Right atrium auricular region (tissue), 2 donors: Measurements from ENCODE around the gene PCSK9. TPM values are rescaled to one million over a fixed set of nuclear protein-coding genes. Genes with fewer than 3 reads are reported as not detected.

ENCODE experiments used
- DNase-seq: peaks from one replicate; pipeline ENCODE4 v3.0.0-alpha.2; 2019; ENCODE audit warnings: low spot score
- H3K27ac ChIP-seq, 2 donors: fragments of 200-600 bp; sonication (generic); 1 replicate in 1 of 2; 2 replicates in 1 of 2; pipeline ENCODE4 v1.5.1; 2016 to 2019
- H3K27me3 ChIP-seq, 2 donors: fragments of 200-600 bp; sonication (generic); one replicate each; pipeline versions ENCODE4 v1.5.1 to v1.6.0; 2017 to 2019
- H3K36me3 ChIP-seq: fragments of 200-600 bp; sonication (generic); one replicate; pipeline ENCODE4 v1.5.1; 2016
- H3K4me1 ChIP-seq, 2 donors: fragments of 200-600 bp; sonication (generic); one replicate each; pipeline versions ENCODE4 v1.5.1 to v1.6.0; 2017 to 2019
- H3K4me3 ChIP-seq, 2 donors: fragments of 200-600 bp; sonication (generic); 1 replicate in 1 of 2; 2 replicates in 1 of 2; pipeline ENCODE4 v1.5.1; 2017 to 2019; ENCODE audit warnings: mild to moderate bottlenecking in 1 of 2, moderate library complexity in 1 of 2
- H3K9me3 ChIP-seq, 2 donors: fragments of 200-600 bp; sonication (generic); one replicate each; pipeline ENCODE4 v1.5.1; 2019
- CTCF ChIP-seq, 2 donors: fragments of 200-600 bp; sonication (generic); IDR thresholded peaks; one replicate each; pipeline ENCODE4 v1.5.1; 2019; ENCODE audit warnings: antibody characterized with exemption in 2 of 2
- total RNA-seq, 2 donors: library from RNA; depleted of rRNA; stranded (reverse); fragments of >200 nt; gene quantifications; one replicate each; pipeline ENCODE4 v1.1.0, GENCODE V29; 2016

The PCSK9 gene
- total RNA-seq, 2 donors from 2014 or later = 0.47 TPM; not detected in 1

DNA sequence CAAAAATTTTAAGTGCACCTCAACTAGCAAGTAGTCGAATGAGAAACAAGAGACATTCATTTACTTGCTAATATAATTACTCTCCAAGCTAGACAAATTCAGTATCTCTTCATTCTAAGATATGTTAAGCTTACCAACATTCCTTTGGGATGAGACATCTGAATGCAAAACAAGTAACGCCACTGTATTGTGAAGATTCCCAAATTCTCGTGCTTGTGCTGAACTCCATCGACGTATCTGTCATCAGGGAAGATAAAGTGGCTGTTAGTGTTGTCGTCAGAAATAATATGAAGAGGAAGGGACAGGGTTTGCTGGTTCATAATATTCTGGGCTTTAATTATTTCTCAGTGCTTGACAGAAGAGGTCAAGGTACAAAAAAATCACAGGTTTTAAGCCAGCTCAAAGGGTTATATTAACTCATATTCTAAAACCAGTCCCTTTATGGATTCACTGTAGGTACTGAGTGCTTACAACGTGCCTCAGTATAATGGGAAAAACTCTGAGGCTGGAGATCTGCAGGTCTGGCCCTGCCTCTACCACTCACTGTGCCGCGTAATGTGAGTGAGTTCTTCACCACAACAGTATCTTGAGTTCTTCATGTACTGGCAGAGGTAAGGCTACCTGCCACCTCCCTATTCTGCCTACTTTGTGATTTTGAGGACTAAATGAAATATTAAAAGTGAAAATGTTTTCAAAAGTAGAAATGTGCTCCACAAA, 42.0 kb downstream of the PCSK9 start:
- Histone ChIP-seq H3K27ac (peak overlapping the region; percentile 22 to 67), H3K9me3 (no peaks in the 10 kb centered on the region), H3K4me3 (no peak overlapping the region)

DNA sequence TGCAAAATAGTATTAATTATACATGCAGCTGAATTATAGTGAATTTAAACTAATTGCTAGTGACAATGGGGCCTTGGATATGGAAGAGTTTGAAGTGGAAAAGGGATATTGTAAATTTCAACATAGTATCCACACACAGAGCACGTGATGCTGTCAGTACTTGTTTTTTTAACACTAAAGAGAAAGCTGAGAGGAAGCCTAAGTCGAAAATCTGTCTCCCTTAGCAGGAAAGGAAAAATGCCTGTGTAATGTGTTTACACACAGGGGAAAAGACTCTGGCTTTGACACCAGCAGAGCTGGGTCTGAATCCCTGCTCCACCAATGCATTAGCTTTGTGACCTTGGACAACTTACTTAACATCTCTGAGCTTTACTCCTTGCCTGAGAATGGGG, 42.6 kb downstream of the PCSK9 start:
- H3K27me3 ChIP-seq = no peaks in the 10 kb centered on the region
- DNase-seq = no peak
- no peak overlapping the region for H3K4me3 ChIP-seq
- no peaks in the 10 kb centered on the region for H3K9me3 ChIP-seq
- H3K27ac ChIP-seq = peak overlapping the region in 1 of 2 donors; percentile 67
- H3K36me3 ChIP-seq = peaks cover 88% of the 10 kb centered on the region
- H3K4me1 ChIP-seq = peaks cover 0 to 19% of the 10 kb centered on the region in 2 donors
- no peak for TF ChIP-seq CTCF (IDR thresholded peaks at IDR 0.05)

More for the DNA sequence above, 42.0 kb downstream of the PCSK9 start:
- peaks cover 0 to 19% of the 10 kb centered on the region in 2 donors for H3K4me1 ChIP-seq
- peaks cover 88% of the 10 kb centered on the region for H3K36me3 ChIP-seq
- no peak for TF ChIP-seq CTCF (IDR thresholded peaks at IDR 0.05)
- no peaks in the 10 kb centered on the region for H3K27me3 ChIP-seq
- DNase-seq = no peak

- no peak for TF ChIP-seq CTCF (IDR thresholded peaks at IDR 0.05)
- peaks cover 88% of the 10 kb centered on the region for H3K36me3 ChIP-seq
- H3K9me3 ChIP-seq = no peaks in the 10 kb centered on the region
- H3K27me3 ChIP-seq = no peaks in the 10 kb centered on the region
- H3K4me3 ChIP-seq = no peak overlapping the region
- H3K27ac ChIP-seq = no peak overlapping the region
- no peak for DNase-seq
- H3K4me1 ChIP-seq = peaks cover 0 to 19% of the 10 kb centered on the region in 2 donors
Measured at GRCh38 chr1:55084257-55084656, 44.9 kb downstream of the PCSK9 start.

DNA sequence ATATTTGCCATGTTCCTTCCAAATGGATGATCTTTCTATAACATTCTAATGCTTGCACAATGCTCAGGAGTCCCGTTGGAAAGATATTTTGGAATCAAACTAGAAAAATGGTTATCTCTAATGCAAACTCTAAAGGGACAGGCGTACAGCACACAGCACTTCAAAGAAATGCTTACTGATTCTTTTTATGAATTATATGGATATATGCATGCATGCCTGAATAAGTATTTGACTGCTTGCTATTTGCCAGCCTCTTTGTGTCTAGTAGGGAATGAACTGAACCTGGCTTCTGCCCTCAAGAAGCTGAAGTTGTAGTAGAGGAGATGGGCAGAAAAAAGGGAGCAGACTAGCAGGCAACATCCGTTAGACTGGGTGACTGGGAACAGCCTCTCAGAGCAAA, 48.1 kb downstream of the PCSK9 start:
- H3K9me3 ChIP-seq = no peaks in the 10 kb centered on the region
- H3K4me1 ChIP-seq = peaks cover 0 to 2% of the 10 kb centered on the region in 2 donors
- no peak for TF ChIP-seq CTCF (IDR thresholded peaks at IDR 0.05)
- no peak overlapping the region for H3K27ac ChIP-seq
- H3K36me3 ChIP-seq = peaks cover 96% of the 10 kb centered on the region
- no peak for DNase-seq
- no peak overlapping the region for H3K4me3 ChIP-seq
- H3K27me3 ChIP-seq = no peaks in the 10 kb centered on the region

GRCh38 chr1:55088413-55088812, 49.1 kb downstream of the PCSK9 start:
- Histone ChIP-seq H3K4me3 (no peak overlapping the region), H3K27me3 (no peaks in the 10 kb centered on the region), H3K36me3 (peaks cover 99% of the 10 kb centered on the region), H3K27ac (no peak overlapping the region), H3K4me1 (no peaks in the 10 kb centered on the region), H3K9me3 (no peaks in the 10 kb centered on the region)
- TF ChIP-seq CTCF (IDR thresholded peaks at IDR 0.05) = no peak
- DNase-seq = no peak

DNA sequence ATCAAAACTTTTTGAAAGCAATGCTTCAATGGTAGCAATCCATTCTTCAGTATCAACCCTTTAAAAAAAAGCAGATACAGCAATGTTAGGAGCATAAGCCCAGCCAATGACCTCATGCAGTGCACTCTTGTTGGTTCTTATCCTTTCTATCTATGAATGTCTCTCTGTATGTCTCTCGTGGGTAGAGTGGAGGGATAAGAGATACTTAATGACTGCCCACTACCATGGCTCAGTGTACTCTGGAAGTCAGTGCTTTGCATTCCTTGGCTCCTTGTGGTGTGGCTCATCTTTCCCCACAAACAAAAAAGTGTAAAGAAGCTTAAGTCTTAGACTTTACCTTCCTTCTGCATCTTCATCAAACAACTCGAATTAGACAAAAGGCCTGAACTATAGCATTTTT, 50.3 kb downstream of the PCSK9 start:
- no peaks in the 10 kb centered on the region for H3K27me3 ChIP-seq
- H3K4me1 ChIP-seq = no peaks in the 10 kb centered on the region
- no peak overlapping the region for H3K4me3 ChIP-seq
- no peaks in the 10 kb centered on the region for H3K9me3 ChIP-seq
- DNase-seq = no peak
- H3K36me3 ChIP-seq = peaks cover 100% of the 10 kb centered on the region
- no peak overlapping the region for H3K27ac ChIP-seq
- no peak for TF ChIP-seq CTCF (IDR thresholded peaks at IDR 0.05)
